Stomach (tissue), 9 donors: ENCODE measurements around the gene LRMDA. TPM values are rescaled to one million over a fixed set of nuclear protein-coding genes. Genes with fewer than 3 reads are reported as not detected.
"Not testable (repeated sequence)": the region's sequence is repeated elsewhere in the genome, so short reads cannot be mapped to it uniquely, and the experiment has no call there.

ENCODE experiments used
- DNase-seq, 2 donors: peaks; one replicate each; pipeline versions ENCODE4 v3.0.0 to v3.0.0-alpha.2; 2013 to 2019
- H3K27ac ChIP-seq, 5 donors: fragments of 200-600 bp in 4 of 5; sonication (generic) in 4 of 5; one replicate each; pipeline ENCODE4 v1.5.1; 2013 to 2019; ENCODE audit warnings: mild to moderate bottlenecking in 1 of 5, moderate library complexity in 1 of 5
- H3K27me3 ChIP-seq, 3 donors: fragments of 200-600 bp; sonication (generic); one replicate each; pipeline ENCODE4 v1.5.1; 2017 to 2019; ENCODE audit warnings: mixed run types in 1 of 3
- H3K36me3 ChIP-seq, 4 donors: fragments of 200-600 bp; sonication (generic); 1 replicate in 3 of 4; 2 replicates in 1 of 4; pipeline ENCODE4 v1.5.1; 2016 to 2019
- H3K4me1 ChIP-seq, 4 donors: fragments of 200-600 bp; sonication (generic); one replicate each; pipeline ENCODE4 v1.5.1; 2016 to 2019
- H3K4me3 ChIP-seq, 4 donors: fragments of 200-600 bp; sonication (generic) in 3 of 4; one replicate each; pipeline ENCODE4 v1.5.1; 2016 to 2019; ENCODE audit warnings: mild to moderate bottlenecking in 1 of 4
- H3K9me3 ChIP-seq, 4 donors: fragments of 200-600 bp; sonication (generic); one replicate each; pipeline ENCODE4 v1.5.1; 2016 to 2019
- CTCF ChIP-seq, 7 experiments: fragments of 450-650 bp in 4 of 7; fragments of 200-600 bp in 3 of 7; sonication (generic) in 3 of 7; IDR thresholded peaks; one replicate each; pipeline ENCODE4 v1.5.1; 2016 to 2019; ENCODE audit warnings: antibody characterized with exemption in 7 of 7, control low read depth in 2 of 7, mild to moderate bottlenecking in 1 of 7
- EP300 ChIP-seq: sonication (generic); formaldehyde crosslinking; IDR thresholded peaks from one replicate; pipeline ENCODE4 v1.6.1; 2017; ENCODE audit warnings: antibody characterized with exemption
- POLR2A ChIP-seq, 4 donors: fragments of 450-650 bp; IDR thresholded peaks; one replicate each; pipeline ENCODE4 v1.6.1; 2016; ENCODE audit warnings: antibody characterized with exemption in 4 of 4, control low read depth in 2 of 4, mild to moderate bottlenecking in 1 of 4, moderate library complexity in 1 of 4
- POLR2AphosphoS5 ChIP-seq, 3 donors: sonication (generic); formaldehyde crosslinking; IDR thresholded peaks; one replicate each; pipeline ENCODE4 v1.6.1; 2016; ENCODE audit warnings: antibody characterized with exemption in 3 of 3
- WGBS, 5 donors: extraction: QIAGEN DNeasy Blood & Tissue Kit in 3 of 5; methylation state at CpG; one replicate each; pipeline versions ENCODE4 v1.1.5 to v1.1.7; 2013 to 2018; 5-methylcytosine and 5-hydroxymethylcytosine counted together
- intact Hi-C: fragments of 100-400 bp; cut with DNase I; formaldehyde crosslinking; loops from one replicate; pipeline ENCODE4 v1.15.1; 2023; ENCODE audit warnings: low total_unique reads
- polyA plus RNA-seq, 3 donors: library from polyadenylated mRNA; stranded (reverse); fragments of 200-250 nt; gene quantifications; one replicate each; pipeline ENCODE4 v1.2.3, GENCODE V29; 2013
- total RNA-seq, 5 donors: library from RNA; depleted of rRNA; stranded (reverse); fragments of >200 nt; gene quantifications; one replicate each; pipeline versions ENCODE4 v1.1.0 to v1.2.3, GENCODE V29; 2014 to 2016
- donor health status: healthy with polysubstance abuse.
- donor health status: Bipolar disorder and iron deficiency.
- donor health status: healthy.

Gene LRMDA
- total and polyA plus RNA-seq, 8 donors: 1.3 to 30.2 (median 13.6) TPM; not detected in 1

DNA sequence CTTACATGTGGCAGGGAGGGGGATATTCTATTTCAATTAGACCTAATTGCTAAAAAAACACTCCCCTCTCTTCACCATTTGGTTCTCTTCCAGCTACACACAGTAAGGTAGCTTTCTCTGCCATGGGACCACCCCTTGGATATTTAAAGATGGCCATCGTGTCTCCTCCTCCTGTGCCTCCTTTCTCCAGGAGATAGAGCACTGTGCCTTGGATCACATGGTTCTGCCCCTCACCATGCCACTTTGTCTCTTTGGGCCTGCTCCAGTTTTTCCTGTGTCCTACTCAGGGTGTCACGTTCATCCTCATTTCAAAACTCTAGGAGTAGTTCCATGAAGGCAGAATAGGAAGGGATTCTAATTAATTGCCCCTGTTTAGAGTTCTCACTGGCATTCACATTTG lies 1146.0 kb downstream of the LRMDA start:
- Histone ChIP-seq H3K4me3 (no peak overlapping the region), H3K36me3 (no peaks in the 10 kb centered on the region), H3K27ac (no peak overlapping the region), H3K4me1 (peaks cover 0 to 18% (median 11%) of the 10 kb centered on the region in 4 donors), H3K27me3 (no peaks in the 10 kb centered on the region), H3K9me3 (peaks cover 0 to 5% (median 2%) of the 10 kb centered on the region in 4 donors)
- no peak for DNase-seq
- TF ChIP-seq POLR2AphosphoS5 (IDR thresholded peaks at IDR 0.05) (no peak), CTCF (IDR thresholded peaks at IDR 0.05) (no peak), POLR2A (IDR thresholded peaks at IDR 0.05) (no peak)
- 88 to 96% (median 89%) methylated on average over 2 of the region's 2 CpGs for WGBS, 5 donors
- intact Hi-C loops: no loop called here

DNA sequence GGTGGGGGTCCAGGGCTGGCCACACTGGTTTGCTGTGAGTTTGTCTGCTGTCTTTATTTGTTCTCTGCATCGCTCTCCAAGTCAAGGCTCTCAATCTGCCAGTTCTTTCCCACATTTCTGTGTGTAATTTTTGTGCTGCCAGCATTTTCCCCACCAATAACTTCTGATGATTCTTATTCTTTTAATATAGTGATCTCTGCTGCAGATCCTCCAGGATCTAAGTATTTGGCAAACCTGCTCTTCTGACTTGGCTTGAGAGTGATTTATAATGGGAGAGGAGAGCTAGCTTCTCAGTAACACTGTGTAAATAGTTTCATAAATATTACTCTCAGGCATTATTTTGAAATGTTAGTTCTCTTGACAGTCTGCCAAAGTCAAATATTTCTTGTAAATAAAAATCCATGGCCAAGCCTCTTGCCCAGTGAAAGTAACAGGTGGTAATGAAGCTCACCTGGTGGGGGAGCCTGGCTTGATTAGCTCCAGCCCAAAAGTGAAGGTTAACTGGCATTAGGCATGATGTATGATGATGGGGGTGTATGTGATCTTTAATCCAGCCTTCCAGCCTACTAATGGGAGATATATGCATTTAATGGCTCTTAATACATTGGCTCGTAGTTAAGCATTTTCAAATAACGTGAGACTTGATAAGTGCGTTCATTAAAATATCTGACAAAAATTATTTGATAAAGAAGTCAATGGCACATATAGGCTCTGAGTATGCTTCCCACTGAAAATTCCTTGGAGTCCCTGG lies 1150.3 kb downstream of the LRMDA start:
- no peaks in the 10 kb centered on the region for H3K36me3 ChIP-seq
- no peaks in the 10 kb centered on the region for H3K27me3 ChIP-seq
- peaks cover 0 to 20% (median 12%) of the 10 kb centered on the region in 4 donors for H3K4me1 ChIP-seq
- peak in 1 of 2 donors; percentile 58 for DNase-seq
- intact Hi-C loops: no loop called here
- H3K4me3 ChIP-seq: no peak overlapping the region
- 32 to 75% (median 63%) methylated on average over 4 of the region's 4 CpGs for WGBS, 5 donors
- no peak for TF ChIP-seq EP300
- no peak for TF ChIP-seq POLR2AphosphoS5 (IDR thresholded peaks at IDR 0.05)
- TF ChIP-seq POLR2A (IDR thresholded peaks at IDR 0.05): no peak
- no peak for TF ChIP-seq CTCF (IDR thresholded peaks at IDR 0.05)
- H3K27ac ChIP-seq: no peak overlapping the region
- H3K9me3 ChIP-seq: no peaks in the 10 kb centered on the region

DNA sequence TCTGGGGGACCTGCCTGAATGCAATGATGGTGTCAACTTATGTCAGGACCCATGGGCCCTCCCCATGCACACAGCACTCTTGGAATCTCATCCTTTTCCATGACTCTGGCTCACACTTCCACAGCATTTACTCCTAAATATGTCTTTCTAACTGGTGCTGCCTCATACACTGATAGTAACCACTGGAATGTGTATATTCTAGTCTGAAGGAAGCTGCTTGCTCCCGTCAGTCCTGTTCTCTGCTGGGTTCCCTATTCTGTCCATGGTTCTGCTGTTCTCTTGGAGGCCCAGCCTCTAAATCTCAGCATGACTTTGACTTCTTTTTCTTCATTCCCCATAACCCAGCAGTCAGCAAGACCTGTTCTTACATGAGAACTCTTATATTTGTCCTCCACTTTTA lies 1151.1 kb downstream of the LRMDA start:
- 79 to 96% (median 93%) methylated on average over 1 of the region's 1 CpG for WGBS, 5 donors
- Histone ChIP-seq H3K4me3 (no peak overlapping the region), H3K36me3 (no peaks in the 10 kb centered on the region), H3K9me3 (no peaks in the 10 kb centered on the region), H3K4me1 (peaks cover 0 to 20% (median 12%) of the 10 kb centered on the region in 4 donors), H3K27ac (no peak overlapping the region), H3K27me3 (no peaks in the 10 kb centered on the region)
- TF ChIP-seq EP300 (no peak), POLR2A (IDR thresholded peaks at IDR 0.05) (no peak), CTCF (IDR thresholded peaks at IDR 0.05) (no peak), POLR2AphosphoS5 (IDR thresholded peaks at IDR 0.05) (no peak)
- no peak for DNase-seq
- intact Hi-C loops: no loop called here

DNA sequence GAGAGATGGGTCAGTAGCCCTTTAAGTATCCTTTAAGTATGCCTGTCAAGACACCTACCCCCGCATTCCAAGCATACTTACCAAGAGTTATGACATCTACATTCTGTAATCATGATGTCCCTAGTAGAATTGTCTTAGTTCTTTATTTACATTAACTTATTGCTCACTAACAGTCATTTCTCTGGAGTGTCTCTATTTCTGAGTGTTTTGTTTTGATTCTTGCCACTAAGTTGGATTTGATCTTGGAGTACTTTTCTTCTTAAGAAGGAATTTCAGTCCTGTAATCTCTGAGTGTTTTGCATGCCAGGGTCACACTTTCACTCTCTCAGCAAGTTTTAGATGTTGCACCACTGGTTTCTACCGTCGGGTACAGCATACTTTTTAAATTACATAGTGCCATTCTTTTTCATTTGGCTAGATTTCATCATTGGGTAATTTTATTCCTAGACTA lies 1152.3 kb downstream of the LRMDA start:
- Histone ChIP-seq H3K4me3 (no peak overlapping the region), H3K27ac (no peak overlapping the region), H3K4me1 (peaks cover 0 to 20% (median 12%) of the 10 kb centered on the region in 4 donors), H3K9me3 (no peaks in the 10 kb centered on the region), H3K36me3 (no peaks in the 10 kb centered on the region), H3K27me3 (no peaks in the 10 kb centered on the region)
- WGBS, 5 donors: 35 to 56% (median 46%) methylated on average over 3 of the region's 3 CpGs
- TF ChIP-seq EP300 (no peak), POLR2AphosphoS5 (IDR thresholded peaks at IDR 0.05) (no peak), POLR2A (IDR thresholded peaks at IDR 0.05) (no peak), CTCF (IDR thresholded peaks at IDR 0.05) (no peak)
- DNase-seq: peak in 1 of 2 donors; percentile 10
- intact Hi-C loops: no loop called here

DNA sequence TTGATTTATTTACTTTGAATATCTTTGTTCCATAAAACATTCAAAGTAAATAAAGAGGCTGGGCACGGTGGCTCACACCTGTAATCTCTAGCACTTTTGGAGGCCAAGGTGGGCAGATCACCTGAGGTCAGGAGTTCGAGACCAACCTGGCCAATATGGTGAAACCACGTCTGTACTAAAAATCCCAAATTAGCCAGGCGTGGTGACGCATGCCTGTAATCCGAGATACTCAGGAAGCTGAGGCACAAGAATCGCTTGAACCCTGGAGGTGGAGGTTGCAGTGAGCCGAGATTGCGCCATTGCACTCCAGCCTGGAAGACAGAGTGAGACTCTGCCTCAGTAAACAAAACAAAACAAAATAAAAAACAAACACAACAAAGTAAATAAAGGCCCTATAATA lies 1153.0 kb downstream of the LRMDA start:
- 84 to 90% (median 87%) methylated on average over 9 of the region's 9 CpGs for WGBS, 5 donors
- H3K27me3 ChIP-seq, H3K4me3 ChIP-seq, H3K36me3 ChIP-seq, DNase-seq, H3K9me3 ChIP-seq, intact Hi-C loops, H3K27ac ChIP-seq: not testable (repeated sequence)
- H3K4me1 ChIP-seq: peaks cover 0 to 20% (median 12%) of the 10 kb centered on the region in 4 donors
